ENCODE data around the gene ICAM4. TPM values are rescaled to one million over a fixed set of nuclear protein-coding genes. Genes with fewer than 3 reads are reported as not detected.

Gene ICAM4
- total RNA-seq, 1 donor from 2014 or later: 0.15 TPM

DNA sequence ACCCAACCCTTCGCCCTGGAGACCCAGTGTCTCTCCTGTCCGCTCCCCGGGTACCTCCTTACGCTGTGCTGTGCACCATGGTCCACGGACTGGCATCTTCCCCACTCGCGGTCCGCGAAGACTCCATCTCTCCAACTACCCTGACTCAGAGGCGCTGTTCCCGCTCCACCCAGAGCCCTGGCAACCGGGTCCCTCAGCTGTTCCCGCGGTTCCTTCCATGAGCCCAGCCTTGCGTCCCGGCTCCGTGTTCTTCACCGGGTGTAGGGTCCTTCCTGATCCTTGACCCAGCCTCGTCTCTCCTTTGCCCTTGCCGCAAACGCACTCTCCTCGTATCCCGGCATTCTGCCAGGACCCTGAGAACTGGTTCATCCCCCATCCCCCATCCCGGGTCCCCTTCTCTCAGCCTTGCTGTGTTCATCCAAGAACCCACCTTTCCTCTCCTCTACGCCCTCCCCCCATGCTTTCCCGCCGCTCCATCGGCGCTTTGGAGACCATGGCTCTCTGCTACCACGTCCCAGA is 3.7 kb downstream of the ICAM4 start:
- ATAC-seq: no peak
- DNase-seq (ENCODE audit: low spot score): no peak

GRCh38 chr19:10290876-10291553 is 4.3 kb downstream of the ICAM4 start:
- ATAC-seq (peak; percentile 47), DNase-seq (ENCODE audit: low spot score) (no peak)

GRCh38 chr19:10291554-10292205 is 4.9 kb downstream of the ICAM4 start:
- DNase-seq (ENCODE audit: low spot score): no peak
- peak; percentile 12 for ATAC-seq

- ATAC-seq (peak; percentile 71), DNase-seq (ENCODE audit: low spot score) (peak; percentile 72)
Observed at GRCh38 chr19:10292206-10292788, 5.5 kb downstream of the ICAM4 start.

- DNase-seq (ENCODE audit: low spot score): no peak
- ATAC-seq: no peak
Observed at GRCh38 chr19:10292789-10293636, 6.3 kb downstream of the ICAM4 start.

DNA sequence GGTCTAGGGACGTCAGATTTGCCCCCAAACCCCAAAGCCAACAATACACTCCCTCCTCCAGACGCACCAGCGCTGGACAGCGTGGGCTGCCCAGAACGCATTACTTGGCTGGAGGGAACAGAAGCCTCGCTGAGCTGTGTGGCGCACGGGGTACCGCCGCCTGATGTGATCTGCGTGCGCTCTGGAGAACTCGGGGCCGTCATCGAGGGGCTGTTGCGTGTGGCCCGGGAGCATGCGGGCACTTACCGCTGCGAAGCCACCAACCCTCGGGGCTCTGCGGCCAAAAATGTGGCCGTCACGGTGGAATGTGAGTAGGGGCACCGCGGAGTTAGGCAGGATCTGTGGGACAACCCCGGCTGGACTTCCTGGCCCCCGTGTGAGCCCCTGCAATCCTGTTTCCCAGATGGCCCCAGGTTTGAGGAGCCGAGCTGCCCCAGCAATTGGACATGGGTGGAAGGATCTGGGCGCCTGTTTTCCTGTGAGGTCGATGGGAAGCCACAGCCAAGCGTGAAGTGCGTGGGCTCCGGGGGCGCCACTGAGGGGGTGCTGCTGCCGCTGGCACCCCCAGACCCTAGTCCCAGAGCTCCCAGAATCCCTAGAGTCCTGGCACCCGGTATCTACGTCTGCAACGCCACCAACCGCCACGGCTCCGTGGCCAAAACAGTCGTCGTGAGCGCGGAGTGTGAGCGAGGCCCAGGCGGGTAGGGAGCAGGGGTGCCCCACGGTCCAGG is 7.0 kb downstream of the ICAM4 start:
- ATAC-seq: no peak
- no peak for DNase-seq (ENCODE audit: low spot score)

DNA sequence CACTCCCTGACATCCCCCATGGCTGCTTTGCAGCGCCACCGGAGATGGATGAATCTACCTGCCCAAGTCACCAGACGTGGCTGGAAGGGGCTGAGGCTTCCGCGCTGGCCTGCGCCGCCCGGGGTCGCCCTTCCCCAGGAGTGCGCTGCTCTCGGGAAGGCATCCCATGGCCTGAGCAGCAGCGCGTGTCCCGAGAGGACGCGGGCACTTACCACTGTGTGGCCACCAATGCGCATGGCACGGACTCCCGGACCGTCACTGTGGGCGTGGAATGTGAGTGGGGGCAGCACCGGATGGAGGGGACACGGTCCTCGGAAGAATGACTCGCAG is 7.6 kb downstream of the ICAM4 start:
- ATAC-seq (no peak), DNase-seq (ENCODE audit: low spot score) (no peak)

DNA sequence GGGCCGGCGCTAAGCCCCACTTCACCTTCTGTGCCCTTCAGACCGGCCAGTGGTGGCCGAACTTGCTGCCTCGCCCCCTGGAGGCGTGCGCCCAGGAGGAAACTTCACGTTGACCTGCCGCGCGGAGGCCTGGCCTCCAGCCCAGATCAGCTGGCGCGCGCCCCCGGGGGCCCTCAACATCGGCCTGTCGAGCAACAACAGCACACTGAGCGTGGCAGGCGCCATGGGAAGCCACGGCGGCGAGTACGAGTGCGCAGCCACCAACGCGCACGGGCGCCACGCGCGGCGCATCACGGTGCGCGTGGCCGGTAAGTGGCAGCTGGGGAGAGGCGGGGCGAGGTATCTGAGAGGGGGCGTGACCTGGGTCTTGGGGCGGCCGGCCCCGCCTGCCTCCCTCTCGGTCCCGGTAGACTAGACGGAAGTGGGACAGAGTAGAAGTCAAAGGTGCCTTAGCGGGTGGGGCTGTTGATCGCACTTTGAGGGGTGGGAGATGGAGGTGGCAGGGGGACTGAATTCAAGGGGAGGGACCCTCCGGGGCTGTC is 8.6 kb downstream of the ICAM4 start:
- ATAC-seq: peak; percentile 9
- DNase-seq (ENCODE audit: low spot score): no peak

DNA sequence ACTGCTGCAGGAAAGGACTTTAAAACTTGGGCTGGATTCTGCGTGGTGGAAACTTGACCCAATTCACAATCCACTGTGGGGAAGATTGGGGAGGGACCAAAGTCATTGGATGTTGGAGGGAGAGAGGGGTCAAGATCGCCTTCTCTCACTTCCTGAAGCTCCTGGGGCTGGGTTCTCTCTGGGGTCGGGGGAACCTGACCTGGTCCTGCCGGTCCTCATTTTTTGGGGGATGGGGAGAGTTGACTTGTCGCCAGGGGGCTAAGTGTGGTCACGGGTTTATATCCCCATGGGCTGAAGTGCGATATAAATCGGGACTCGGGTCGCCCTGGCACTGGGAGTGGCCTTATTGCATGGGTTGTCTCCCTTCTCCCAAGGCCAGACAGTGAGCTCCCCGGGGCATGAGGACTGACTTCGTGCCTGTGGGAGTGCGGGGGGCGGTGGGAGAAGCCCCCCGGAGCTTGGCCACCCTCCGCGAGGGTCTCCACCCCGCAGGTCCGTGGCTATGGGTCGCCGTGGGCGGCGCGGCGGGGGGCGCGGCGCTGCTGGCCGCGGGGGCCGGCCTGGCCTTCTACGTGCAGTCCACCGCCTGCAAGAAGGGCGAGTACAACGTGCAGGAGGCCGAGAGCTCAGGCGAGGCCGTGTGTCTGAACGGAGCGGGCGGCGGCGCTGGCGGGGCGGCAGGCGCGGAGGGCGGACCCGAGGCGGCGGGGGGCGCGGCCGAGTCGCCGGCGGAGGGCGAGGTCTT is 9.3 kb downstream of the ICAM4 start:
- no peak for ATAC-seq
- no peak for DNase-seq (ENCODE audit: low spot score)

DNA sequence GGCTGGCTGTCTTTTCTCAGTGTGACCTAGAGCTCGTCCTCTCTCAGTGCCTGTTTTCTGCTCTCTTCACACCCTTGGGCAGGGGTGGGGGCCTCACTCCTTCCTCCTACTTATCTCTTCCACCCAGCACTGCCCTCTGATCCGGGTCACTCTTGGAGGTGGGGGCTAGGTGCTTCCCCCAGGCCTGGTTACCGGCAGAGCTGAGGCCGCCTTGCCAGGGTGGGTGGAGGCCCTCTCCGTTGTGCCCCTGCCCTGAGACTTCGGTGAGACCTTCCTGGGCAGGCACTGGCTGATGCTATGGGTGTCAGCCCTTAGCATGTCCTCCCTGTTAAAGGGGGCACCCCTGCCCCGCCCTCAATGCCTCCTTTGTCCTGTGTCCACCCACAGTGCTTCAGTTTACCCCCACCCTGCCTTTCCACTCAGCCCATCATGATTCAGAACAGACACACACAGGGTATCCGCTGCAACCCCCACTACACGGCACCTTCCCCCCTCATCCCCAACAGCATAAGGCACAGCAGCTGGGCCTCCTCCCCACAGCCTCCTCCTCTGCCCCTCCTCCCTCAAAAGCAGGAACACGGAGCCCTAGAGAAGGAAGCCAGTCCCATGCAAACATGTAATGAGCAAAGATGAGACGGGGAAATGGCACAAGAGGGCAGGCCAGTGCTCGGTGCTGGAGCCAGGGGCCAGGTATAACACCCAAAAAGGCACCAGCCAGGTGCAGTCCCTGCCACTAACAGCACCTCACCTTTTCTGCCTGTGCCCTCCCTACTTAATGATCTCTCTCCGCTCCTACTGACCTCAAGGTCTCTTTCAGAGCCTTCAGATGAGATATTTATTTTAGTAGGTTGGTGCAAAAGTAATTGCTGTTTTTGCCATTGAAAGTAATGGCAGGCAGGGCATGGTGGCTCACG is 13.0 kb downstream of the ICAM4 start:
- ATAC-seq: peak; percentile 63
- DNase-seq (ENCODE audit: low spot score): no peak

DNA sequence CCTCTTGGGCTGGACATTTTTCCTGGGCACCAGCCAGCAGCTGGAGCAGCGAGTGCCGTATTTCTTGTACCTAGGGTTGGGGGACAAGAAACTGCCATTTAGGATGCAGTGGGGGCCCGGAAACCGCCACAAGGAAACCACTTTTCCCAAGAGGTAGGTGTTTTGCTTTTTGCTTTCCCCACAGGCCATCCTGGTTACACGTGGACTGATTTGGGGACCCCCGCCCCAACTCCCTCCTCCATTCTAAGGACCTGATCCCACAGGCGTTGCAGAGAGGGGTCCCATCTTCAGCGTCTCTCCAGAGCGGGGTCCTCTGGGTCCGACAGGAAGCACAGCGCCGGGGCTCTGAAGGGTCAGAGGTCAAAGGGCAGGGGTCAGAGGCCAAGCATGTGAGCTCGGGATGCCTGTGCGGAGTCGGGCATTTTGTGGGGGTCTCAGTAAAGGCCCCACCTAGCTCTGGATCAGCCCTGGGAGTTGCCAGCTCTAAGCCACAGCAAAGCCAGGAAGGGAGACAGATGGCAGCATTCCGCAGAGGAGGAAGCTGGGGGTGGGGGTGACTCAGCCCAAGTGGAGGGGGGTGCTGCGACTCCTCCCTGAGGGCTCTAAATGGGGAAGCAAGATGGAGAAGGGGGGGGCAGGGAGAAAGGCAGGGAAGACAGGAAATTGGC is 18.5 kb downstream of the ICAM4 start:
- DNase-seq (ENCODE audit: low spot score) (no peak), ATAC-seq (peak; percentile 44)

- DNase-seq (ENCODE audit: low spot score) (no peak), ATAC-seq (no peak)
Observed at GRCh38 chr19:10306327-10306726, 19.6 kb downstream of the ICAM4 start.

DNA sequence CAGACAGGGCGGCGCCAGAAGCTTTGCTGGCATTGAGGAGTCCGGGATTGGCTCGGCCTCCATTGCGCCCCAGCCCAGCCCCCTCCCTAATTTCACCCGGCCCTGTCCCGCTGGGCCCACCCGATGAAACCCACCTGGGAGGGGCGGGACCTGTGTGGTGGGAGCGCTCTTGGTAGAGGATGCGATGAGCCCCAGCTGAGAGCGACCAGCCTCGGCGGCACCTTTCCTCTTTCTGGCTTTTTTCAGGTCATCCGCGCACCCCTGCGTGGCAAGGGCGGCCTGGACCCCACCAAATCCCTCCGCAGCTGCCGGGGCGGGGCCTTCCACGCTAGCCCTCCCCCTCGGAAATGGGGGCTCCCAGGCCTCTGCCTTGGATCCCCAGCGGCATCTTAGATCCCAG is 22.7 kb downstream of the ICAM4 start, which contains the start of gene ZGLP1:
ZGLP1 (minus strand) TSS at position 393 of the 400 bp plus-strand sequence.
- DNase-seq (ENCODE audit: low spot score) (peak; percentile 42), ATAC-seq (no peak)

- ATAC-seq (peak; percentile 90), DNase-seq (ENCODE audit: low spot score) (peak; percentile 92)
Observed at GRCh38 chr19:10315335-10316214, 28.8 kb downstream of the ICAM4 start, which contains the start of gene FDX2. FDX2 (minus strand) TSS chr19:10316015; CDS start chr19:10315996, 19 bp downstream.

- DNase-seq (ENCODE audit: low spot score) (no peak), ATAC-seq (peak; percentile 21)
Observed at GRCh38 chr19:10316229-10317044, 29.7 kb downstream of the ICAM4 start.
